ENCODE measurements around the gene HIGD2B. TPM values are rescaled to one million over a fixed set of nuclear protein-coding genes. Genes with fewer than 3 reads are reported as not detected.
"Not testable (repeated sequence)": the region's sequence is repeated elsewhere in the genome, so short reads cannot be mapped to it uniquely, and the experiment has no call there.

The HIGD2B gene
- total RNA-seq, 2 experiments from 2014 or later = 0.27 to 0.32 TPM

DNA sequence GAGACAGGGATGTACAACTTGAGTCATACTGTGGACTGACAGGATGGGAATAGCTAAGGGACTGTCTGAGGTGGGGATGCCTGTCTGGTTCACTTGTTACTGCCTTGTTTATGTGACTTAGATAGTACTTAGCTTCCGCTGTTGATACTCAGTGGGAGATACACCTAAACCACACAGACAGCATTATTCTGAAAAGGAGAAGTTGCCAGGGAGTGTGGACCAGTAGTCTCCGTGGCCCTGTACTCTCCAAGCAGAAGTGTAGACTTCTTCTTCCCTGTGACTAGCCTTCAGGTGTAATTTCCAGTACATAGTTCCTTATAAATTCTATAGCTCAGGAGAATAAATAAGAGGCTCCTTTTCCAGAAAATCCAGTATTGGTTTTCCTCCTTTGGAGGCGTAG, 5.1 kb downstream of the HIGD2B start:
- ChIA-PET CTCF (interaction anchor here (1.8 to 2.4 kb wide), 2 partner anchors 10 to 81 kb away, joined by 5 to 13 read pairs; no protein-coding TSS in a partner anchor), POLR2A (interaction anchor here (0.6 kb wide), 1 partner anchor 872 kb away, joined by 3 read pairs; no protein-coding TSS in a partner anchor)
- Mint-ChIP-seq H3K36me3 (ENCODE audit: low read depth) (no peaks in the 10 kb centered on the region), H3K27ac (no peak overlapping the region), H3K9me3 (no peaks in the 10 kb centered on the region), H3K4me3 (no peak overlapping the region), H3K4me1 (ENCODE audit: low read depth) (peaks cover 10% of the 10 kb centered on the region), H3K27me3 (peaks cover 11% of the 10 kb centered on the region)
- DNase-seq (no peak), ATAC-seq (no peak)
- intact Hi-C loops (cut with micrococcal nuclease) = no loop called here
- TF ChIP-seq, protein P1, sequence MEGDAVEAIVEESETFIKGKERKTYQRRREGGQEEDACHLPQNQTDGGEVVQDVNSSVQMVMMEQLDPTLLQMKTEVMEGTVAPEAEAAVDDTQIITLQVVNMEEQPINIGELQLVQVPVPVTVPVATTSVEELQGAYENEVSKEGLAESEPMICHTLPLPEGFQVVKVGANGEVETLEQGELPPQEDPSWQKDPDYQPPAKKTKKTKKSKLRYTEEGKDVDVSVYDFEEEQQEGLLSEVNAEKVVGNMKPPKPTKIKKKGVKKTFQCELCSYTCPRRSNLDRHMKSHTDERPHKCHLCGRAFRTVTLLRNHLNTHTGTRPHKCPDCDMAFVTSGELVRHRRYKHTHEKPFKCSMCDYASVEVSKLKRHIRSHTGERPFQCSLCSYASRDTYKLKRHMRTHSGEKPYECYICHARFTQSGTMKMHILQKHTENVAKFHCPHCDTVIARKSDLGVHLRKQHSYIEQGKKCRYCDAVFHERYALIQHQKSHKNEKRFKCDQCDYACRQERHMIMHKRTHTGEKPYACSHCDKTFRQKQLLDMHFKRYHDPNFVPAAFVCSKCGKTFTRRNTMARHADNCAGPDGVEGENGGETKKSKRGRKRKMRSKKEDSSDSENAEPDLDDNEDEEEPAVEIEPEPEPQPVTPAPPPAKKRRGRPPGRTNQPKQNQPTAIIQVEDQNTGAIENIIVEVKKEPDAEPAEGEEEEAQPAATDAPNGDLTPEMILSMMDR (IDR thresholded peaks at IDR 0.05) = no peak

DNA sequence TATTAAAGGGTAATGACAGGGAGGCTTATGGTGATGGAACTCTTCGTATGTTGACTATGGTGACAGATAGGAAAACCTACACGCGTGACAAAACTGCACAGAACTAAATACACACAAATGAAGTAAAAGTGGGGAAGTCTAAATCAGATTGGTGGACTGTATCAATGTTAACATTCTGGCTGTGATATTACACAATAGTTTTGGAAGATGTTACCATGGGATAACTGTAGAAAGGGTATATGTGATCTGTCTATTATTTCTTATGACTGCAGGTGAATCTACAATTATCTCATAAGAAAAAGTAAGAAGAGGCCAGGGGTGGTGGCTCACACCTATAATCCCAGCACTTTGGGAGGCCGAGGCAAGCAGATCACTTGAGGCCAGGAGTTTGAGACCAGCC, 9.1 kb downstream of the HIGD2B start:
- ChIA-PET CTCF (no interaction called here), POLR2A (no interaction called here)
- Mint-ChIP-seq H3K27me3 (peaks cover 15% of the 10 kb centered on the region), H3K36me3 (ENCODE audit: low read depth) (no peaks in the 10 kb centered on the region), H3K4me3 (no peak overlapping the region), H3K9me3 (no peaks in the 10 kb centered on the region), H3K4me1 (ENCODE audit: low read depth) (no peaks in the 10 kb centered on the region), H3K27ac (no peak overlapping the region)
- ATAC-seq = no peak
- TF ChIP-seq, protein P1 (IDR thresholded peaks at IDR 0.05) = no peak
- no peak for DNase-seq
- intact Hi-C loops (cut with micrococcal nuclease) = loop anchor here (10.0 kb wide), 1 partner anchor 82 kb away; no protein-coding TSS in a partner anchor

DNA sequence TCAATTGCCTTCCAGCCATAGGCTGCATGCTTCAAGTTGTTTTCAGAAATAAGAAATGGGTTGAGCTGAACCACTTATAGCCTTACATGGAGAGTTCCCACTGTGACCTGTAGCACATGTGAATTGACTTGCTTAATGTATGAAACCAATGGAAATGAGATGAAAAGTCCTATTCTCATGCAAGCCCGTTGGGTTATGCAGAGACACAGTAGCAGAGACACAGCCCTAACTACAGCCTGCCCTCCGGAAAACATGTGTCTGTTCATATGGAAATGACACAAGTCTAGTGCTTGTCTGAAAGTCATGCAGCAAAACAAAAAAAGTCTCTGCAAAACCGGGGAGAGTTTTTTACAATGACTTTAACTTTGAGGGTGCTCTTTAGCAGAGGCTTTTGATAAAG, 14.5 kb downstream of the HIGD2B start:
- intact Hi-C loops (cut with micrococcal nuclease) = loop anchor here (10.0 kb wide), 1 partner anchor 77 kb away; no protein-coding TSS in a partner anchor
- no peak for DNase-seq
- peaks cover 10% of the 10 kb centered on the region for H3K27me3 Mint-ChIP-seq
- no peak overlapping the region for H3K27ac Mint-ChIP-seq
- H3K4me1 Mint-ChIP-seq (ENCODE audit: low read depth) = peaks cover 5% of the 10 kb centered on the region
- ATAC-seq = no peak
- H3K36me3 Mint-ChIP-seq (ENCODE audit: low read depth) = no peaks in the 10 kb centered on the region
- H3K4me3 Mint-ChIP-seq = no peak overlapping the region
- no peaks in the 10 kb centered on the region for H3K9me3 Mint-ChIP-seq
- ChIA-PET POLR2A (no interaction called here), CTCF (interaction anchor here (0.6 to 2.2 kb wide), 22 partner anchors 9 to 503 kb away, joined by 3 to 28 read pairs (median 4); partner anchors contain the start of genes BBS4 and HIGD2B)
- TF ChIP-seq, protein P1 (IDR thresholded peaks at IDR 0.05) = no peak

DNA sequence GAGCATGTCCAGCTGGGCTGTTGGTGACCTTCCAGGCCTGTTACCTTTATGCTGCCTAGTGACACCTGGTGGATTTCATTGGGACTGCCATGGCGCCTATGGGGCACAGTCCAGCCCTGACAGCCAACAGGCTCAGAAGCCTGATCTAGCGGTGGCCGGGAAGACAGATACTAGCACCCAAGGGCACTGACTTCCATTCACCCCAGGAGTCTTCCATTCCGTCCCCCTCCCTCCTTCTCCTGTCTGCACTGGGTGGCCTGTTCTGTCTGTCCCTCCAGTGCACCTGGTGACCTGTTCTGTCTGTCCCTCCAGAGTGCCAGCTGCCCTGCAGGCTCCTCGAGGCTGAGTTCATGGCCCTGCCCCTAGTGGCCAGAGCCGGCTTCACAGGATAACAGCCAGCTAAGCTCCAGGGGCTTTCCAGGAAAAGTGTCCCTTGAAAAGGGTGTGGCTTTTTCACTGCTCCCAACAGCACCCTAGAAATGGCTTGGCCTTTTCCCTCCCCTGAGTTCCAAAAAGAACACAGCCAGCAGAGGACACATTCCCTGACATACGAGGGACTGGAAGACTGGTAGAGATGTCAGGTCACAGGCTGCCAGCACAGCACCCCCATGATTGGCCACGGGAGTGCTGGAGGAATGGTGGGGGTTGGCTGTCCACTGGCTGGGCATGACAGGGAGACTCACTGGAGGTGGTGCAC, 15.2 kb downstream of the HIGD2B start:
- intact Hi-C loops (cut with micrococcal nuclease) = loop anchor here (10.0 kb wide), 1 partner anchor 76 kb away; no protein-coding TSS in a partner anchor
- H3K4me1 Mint-ChIP-seq (ENCODE audit: low read depth); H3K36me3 Mint-ChIP-seq (ENCODE audit: low read depth); POLR2A ChIA-PET; H3K9me3 Mint-ChIP-seq; H3K27me3 Mint-ChIP-seq; H3K27ac Mint-ChIP-seq: not testable (repeated sequence)
- CTCF ChIA-PET = interaction anchor here (0.6 to 2.2 kb wide), 20 partner anchors 10 to 503 kb away, joined by 3 to 28 read pairs (median 4); partner anchors contain the start of genes BBS4 and HIGD2B
- DNase-seq = peak; percentile 89
- ATAC-seq = peak; percentile 97
- TF ChIP-seq, protein P1 (IDR thresholded peaks at IDR 0.05) = peak; percentile 60
- H3K4me3 Mint-ChIP-seq = peak overlapping the region; percentile 62

DNA sequence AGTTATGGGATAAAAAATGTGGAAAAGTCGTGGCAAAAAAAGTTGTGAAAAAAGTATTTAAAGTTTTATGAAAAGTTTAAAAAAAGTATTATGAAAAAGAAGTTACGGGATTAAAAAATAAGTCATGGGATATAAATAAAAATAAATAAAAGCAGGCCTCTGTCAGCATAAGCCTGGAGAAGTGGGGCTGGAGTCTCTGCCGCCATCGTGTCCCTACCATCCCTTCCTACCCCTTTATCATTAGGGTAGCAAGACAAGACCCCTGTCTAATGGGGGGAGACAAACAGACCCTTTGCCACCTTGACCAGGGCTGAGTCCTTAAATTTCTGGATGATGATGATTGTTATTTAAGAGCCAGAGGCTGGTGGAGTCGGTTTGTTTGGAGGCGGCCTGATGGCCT, 16.2 kb downstream of the HIGD2B start:
- ATAC-seq; POLR2A ChIA-PET; H3K4me1 Mint-ChIP-seq (ENCODE audit: low read depth); H3K27me3 Mint-ChIP-seq; DNase-seq; H3K36me3 Mint-ChIP-seq (ENCODE audit: low read depth); H3K9me3 Mint-ChIP-seq; H3K27ac Mint-ChIP-seq; CTCF ChIA-PET; H3K4me3 Mint-ChIP-seq: not testable (repeated sequence)
- intact Hi-C loops (cut with micrococcal nuclease) = loop anchor here (10.0 kb wide), 1 partner anchor 75 kb away; no protein-coding TSS in a partner anchor

DNA sequence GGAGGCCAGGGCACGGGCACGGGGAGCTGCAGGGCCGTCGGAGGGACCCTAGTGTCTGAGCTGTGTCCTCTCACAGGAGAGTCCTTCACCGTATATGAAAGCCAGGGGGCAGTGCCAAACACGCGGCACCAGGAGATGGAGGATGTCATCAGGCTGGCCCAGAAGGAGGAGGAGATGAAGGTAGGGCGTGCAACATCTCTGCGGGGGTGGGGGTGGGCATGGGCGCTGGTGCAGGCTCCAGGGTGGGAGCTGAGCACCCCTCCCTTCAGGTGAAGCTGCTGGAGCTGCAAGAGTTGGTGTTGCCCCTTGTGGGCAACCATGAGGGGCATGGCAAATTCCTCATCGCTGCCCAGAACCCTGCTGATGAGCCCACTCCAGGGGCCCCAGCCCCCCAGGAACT, 20.3 kb downstream of the HIGD2B start:
- POLR2A ChIA-PET; ATAC-seq; H3K27me3 Mint-ChIP-seq; H3K27ac Mint-ChIP-seq; H3K4me1 Mint-ChIP-seq (ENCODE audit: low read depth); CTCF ChIA-PET; H3K4me3 Mint-ChIP-seq; H3K36me3 Mint-ChIP-seq (ENCODE audit: low read depth); H3K9me3 Mint-ChIP-seq; DNase-seq; intact Hi-C loops (cut with micrococcal nuclease): not testable (repeated sequence)

DNA sequence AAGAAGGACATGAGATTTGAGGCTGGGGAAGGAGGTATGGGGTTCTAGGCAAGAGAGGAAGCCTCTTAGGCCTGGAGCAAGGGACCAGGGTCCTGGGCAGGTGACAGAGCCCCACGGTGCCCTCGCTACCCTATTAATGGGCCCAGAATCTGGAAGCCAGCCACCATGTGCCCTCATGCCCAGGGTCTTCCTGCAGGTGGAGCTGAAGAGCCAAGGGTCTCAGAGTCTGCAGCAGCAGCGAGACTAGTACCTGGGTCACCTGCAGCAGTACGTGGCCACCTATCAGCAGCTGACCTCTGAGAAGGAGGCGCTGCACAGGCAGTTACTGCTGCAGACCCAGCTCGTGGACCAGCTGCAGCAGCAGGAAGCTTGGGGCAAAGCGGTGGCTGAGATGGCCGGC, 22.1 kb downstream of the HIGD2B start:
- H3K27me3 Mint-ChIP-seq; POLR2A ChIA-PET; H3K4me1 Mint-ChIP-seq (ENCODE audit: low read depth); H3K4me3 Mint-ChIP-seq; intact Hi-C loops (cut with micrococcal nuclease); ATAC-seq; H3K27ac Mint-ChIP-seq; CTCF ChIA-PET; H3K36me3 Mint-ChIP-seq (ENCODE audit: low read depth); H3K9me3 Mint-ChIP-seq: not testable (repeated sequence)
- peak; percentile 4 for DNase-seq

DNA sequence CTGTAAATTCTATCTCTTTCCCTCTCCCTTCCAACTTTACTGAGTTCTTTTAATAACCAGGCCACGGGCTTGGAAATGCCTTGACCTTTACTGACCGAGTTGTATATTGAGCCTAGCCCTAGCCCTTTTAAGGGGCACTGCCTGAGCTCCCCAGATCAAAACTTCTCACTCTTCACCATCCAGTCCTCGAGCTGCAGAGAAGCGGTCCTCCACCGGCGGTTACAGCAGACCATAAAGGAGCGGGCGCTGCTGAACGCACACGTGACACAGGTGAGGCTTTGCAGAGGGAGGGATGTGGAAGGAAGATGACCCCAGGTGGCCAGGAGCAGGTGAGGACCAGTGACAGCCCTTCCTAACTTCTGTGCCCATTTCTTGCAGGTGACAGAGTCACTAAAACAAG, 24.9 kb downstream of the HIGD2B start:
- H3K27ac Mint-ChIP-seq; ATAC-seq; intact Hi-C loops (cut with micrococcal nuclease); CTCF ChIA-PET; H3K4me1 Mint-ChIP-seq (ENCODE audit: low read depth); H3K9me3 Mint-ChIP-seq; DNase-seq; H3K36me3 Mint-ChIP-seq (ENCODE audit: low read depth); POLR2A ChIA-PET; H3K27me3 Mint-ChIP-seq; H3K4me3 Mint-ChIP-seq: not testable (repeated sequence)
